Right ventricle myocardium superior (tissue), 1 donor: ENCODE measurements around the gene TRAPPC8. TPM values are rescaled to one million over a fixed set of nuclear protein-coding genes. Genes with fewer than 3 reads are reported as not detected.
"Not testable (repeated sequence)": the region's sequence is repeated elsewhere in the genome, so short reads cannot be mapped to it uniquely, and the experiment has no call there.

ENCODE experiments used
- ATAC-seq: fragments of 200-7000 bp; cut with Tn5 transposase; one replicate; pipeline ENCODE4 v1.9.1; 2020; ENCODE audit warnings: mild to moderate bottlenecking; ENCODE audit not compliant: poor library complexity
- DNase-seq: peaks from one replicate; pipeline ENCODE4 v3.0.0-alpha.2; 2020
- intact Hi-C: fragments of 100-400 bp; cut with DNase I; formaldehyde crosslinking; loops from one replicate; pipeline ENCODE4 v1.11.2; 2022
- total RNA-seq: library from RNA; stranded (reverse); fragmentation: NEBNext Ultra II Directional; extraction: Animal tissue kit (Norgen Biotek cat#: 25700); gene quantifications from one replicate; pipeline ENCODE4 v1.2.1, GENCODE V29; 2021
- donor health status: DM: no; HTN: yes; CAD: no; lungs with severe emphysema.

Gene TRAPPC8
- total RNA-seq, 1 donor from 2014 or later = 34.1 TPM

DNA sequence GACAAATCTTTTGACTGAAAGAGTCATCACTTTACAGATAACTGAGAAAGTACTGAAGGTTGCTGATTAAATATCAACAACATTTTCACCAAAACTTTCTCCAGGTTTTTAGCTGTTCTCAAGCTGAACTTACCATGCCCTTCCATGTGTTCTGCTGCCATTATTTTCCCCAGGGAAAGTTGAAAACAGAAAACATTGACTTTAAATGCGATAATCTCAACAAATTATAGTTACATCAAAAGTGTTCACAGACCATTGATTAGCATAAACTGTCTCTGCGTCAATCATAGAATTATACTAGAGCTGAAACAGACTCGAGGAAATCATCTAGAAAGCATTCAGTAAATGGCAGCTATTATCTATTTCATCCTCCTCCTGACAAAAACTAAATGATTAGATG is 51.4 kb downstream of the TRAPPC8 start:
- no peak for DNase-seq
- intact Hi-C loops = no loop called here
- no peak for ATAC-seq

DNA sequence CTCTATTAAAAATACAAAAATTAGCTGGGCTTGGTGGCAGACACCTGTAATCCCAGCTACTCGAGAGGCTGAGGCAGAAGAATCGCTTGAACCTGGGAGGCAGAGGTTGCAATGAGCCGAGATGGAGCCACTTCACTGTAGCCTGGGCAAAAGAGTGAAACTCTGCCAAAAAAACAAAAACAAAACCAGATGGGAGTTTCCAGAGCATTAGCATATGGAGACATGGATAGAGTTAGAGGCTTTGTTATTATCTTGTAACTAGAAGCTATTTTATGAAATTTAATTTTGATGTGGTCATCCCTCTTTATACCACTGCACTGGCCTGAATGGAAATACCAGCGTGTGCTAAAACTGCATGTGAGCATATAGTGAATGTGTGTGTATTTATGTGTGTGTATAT is 58.9 kb downstream of the TRAPPC8 start:
- intact Hi-C loops = no loop called here
- ATAC-seq (no peak), DNase-seq (no peak)

DNA sequence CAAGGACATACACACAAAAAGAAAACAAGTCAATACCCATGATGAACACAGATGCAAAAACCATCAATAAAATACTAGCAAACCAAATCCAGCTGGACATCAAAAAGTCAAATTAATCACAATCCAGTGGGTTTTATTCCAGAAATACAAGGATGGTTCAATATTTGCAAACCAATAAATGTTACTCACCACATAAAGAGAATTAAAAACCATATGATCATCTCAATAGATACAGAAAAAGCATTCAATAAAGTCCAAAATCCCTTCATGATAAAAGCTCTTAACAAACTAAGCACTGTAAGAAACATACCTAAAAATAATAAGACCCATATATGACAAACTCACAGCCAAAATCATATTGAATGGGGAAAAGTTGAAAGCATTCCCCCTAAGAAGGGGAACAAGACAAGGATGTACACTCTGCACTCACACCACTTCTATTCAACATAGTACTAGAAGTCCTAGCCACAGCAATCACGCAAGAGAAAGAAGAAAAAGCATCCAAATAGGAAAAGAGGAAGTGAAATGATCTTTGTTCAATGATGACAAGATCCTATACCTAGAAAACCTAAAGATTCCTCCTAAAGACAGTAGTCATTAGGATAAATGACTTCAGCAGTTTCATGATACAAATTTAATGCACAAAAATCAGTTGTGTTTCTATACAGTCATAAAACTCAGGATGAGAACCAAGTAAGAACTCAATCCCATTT is 62.6 kb downstream of the TRAPPC8 start:
- intact Hi-C loops = no loop called here
- no peak for ATAC-seq

DNA sequence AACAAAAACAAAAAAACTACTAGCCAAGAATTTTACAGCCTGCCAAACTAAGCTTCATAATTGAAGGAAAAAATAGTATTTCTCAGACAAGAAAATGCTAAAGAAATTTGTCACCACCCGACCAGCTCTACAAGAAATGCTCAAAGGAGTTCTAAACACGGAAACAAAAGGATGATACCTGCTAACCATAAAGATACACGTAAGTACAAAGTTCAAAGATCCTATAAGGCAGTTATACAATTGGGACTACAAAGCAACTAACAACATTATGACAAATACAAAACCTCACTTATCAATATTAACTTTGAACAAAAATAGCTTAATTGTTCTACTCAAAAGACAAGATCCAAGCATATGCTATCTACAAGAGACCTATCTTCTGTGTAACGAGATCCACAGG is 64.6 kb downstream of the TRAPPC8 start:
- intact Hi-C loops = no loop called here
- DNase-seq (no peak), ATAC-seq (no peak)

More for the DNA sequence above, 62.6 kb downstream of the TRAPPC8 start:
- DNase-seq = no peak

DNA sequence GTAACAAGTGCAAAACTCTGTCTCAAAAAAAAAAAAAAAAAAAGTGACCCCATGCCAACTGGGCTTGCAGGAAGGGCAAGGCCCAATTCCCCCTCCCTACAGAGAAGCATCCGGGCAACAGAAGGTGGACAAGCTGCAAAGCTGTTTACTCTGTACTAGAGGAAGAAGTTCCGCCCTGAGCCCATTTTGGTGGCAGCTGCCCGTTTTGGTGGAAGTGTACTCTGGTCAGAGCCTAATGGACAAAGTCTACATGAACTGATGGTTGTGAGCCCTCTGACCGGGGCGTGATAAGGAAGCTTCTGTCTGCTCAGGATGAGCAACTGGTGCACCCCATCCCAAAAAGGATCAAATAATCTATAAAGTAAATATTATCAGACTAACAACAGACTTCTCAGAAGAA is 65.0 kb downstream of the TRAPPC8 start:
- intact Hi-C loops = no loop called here
- no peak for DNase-seq

DNA sequence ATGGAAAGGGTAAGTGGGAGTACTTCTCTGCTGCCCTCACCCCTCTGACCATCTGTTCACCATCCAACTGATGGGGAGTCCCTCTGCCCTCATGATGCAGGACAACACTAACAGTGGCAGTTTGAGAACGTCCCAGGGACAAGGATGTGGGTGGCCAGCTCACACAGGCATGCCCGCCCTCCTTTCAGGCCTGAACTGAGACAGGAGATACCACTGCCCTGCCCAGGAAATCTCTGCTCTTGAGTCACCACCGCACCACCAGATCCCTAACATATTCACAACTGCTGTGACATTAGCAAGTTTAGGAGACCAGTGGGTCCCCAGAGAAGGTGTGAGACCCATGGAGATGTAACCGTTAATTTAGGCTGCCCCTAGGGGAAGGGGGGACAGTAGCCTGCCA is 66.2 kb downstream of the TRAPPC8 start:
- ATAC-seq (no peak), DNase-seq (no peak)
- intact Hi-C loops = no loop called here

More for the DNA sequence above, 65.0 kb downstream of the TRAPPC8 start:
- no peak for ATAC-seq

DNA sequence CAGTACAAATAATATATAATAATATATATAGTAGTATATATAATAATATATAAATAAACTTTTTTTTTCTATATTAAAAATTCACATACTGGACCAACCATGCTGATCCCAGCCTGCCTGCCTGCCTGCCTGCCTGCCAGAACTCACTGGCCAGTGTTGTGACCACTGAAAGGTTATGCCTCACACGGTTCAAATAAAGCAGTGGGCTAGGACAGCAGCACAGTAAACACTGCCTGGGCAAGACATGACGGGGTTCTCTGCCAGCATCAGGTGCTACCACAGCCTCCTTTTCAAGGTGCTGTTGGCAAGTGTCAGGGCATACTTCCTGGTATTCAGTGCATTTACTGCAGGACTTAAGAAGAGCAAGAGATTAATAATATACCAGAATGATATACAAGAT is 67.6 kb downstream of the TRAPPC8 start:
- DNase-seq = no peak
- ATAC-seq = no peak
- intact Hi-C loops = no loop called here

DNA sequence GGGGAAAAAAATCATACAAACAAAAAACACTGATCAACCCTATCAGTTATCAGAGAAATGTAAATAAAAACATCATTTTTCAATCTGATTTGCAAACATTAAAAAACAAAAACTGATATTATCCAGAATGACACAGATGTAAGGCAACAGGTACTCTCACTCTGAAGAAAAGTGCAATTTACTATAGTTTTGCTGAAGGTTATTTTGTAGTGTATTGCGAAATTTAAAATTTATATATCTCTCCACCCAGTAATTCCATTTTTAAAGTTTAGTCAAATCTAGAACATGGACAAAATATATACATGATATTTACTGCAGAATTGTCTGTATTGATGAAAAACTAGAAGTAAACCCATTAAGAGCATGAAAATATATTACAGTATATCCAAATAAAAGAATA is 79.8 kb downstream of the TRAPPC8 start:
- intact Hi-C loops = no loop called here
- DNase-seq (no peak), ATAC-seq (no peak)

DNA sequence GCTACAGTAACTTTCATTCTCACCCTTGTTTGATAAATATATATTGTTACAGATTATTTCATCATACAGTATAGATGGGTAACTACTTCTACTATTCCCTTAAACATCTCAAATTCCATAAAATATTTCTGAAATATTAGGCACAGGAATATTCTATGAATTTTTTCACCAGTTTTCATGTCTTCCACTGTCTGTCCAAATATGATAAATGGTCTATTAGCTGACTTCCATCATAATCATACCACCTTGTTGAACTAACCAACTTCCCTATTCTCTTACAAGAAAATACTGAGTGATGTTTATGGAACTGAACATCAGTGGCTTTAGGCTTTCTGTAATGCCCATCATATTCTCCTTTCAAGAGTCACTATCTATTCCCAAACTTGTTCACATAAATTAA is 82.4 kb downstream of the TRAPPC8 start:
- intact Hi-C loops = no loop called here
- ATAC-seq (no peak), DNase-seq (no peak)

DNA sequence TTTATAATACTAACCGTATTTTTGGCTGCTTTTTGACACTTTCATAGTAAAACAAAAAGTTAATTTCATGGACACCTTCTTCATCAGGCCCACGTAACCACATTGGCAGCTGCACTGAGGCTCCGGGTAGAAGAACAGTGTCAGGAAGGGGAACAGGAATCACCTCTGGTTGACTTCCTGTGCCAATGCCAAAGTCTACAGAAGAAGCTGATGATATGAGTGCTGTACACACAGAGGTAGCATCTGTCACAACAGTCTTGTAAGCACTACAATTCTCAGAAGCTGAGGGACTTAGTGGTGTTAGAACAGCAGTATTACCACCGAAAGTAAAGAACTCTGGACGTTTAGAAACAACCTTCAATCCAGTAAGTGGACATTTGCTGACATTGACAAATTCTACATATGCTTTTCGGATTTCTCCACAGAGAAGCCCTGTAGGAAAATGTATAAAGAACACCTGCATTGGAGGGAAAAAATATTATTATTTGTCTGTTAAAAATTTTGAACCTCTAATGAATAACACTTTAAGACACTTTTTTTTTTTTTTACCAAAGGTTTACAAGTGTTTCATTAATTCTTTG is 85.3 kb downstream of the TRAPPC8 start:
- intact Hi-C loops = loop anchor here (10.0 kb wide), 1 partner anchor 47 kb away; no protein-coding TSS in a partner anchor

DNA sequence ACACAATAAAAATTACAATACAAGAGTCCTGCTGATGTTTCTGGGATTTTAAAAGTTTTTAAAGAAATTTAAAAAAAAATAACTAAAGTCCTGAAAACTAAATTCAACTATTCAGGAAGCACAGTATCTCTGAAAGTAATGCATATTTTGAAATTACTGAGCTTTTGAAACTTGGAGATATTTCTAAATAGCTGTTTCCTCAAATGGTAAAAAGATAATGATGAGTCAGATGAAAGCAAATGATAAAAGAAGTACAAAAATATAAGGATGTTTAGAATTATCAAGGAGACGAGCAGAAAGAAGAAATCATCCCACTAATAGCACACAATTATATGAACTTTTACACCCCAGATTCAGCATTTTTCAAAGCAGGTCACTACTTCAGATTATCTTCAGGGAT is 92.1 kb downstream of the TRAPPC8 start:
- intact Hi-C loops = loop anchor here (10.0 kb wide), 1 partner anchor 54 kb away; no protein-coding TSS in a partner anchor
- DNase-seq = no peak
- ATAC-seq = no peak

More for the DNA sequence above, 85.3 kb downstream of the TRAPPC8 start:
- DNase-seq (no peak), ATAC-seq (no peak)

DNA sequence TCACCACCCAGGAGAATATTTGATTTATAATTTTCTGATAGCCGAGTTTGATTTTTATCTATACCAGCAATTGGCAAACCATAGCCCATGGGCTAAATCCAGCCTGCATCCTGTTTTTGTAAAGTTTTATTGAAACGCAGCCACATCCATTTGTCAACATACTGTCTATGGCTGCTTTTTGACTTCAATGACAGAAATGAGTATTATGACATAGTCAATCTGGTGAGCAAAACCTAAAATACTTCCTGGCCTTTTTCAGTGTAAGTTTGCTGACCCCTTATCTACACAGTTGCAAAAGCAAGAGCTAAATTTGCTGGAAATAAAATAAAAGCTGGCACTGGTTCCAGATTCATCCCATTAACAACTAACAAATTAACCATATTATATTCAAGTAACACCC is 102.4 kb downstream of the TRAPPC8 start:
- no peak for DNase-seq
- intact Hi-C loops = no loop called here
- ATAC-seq = no peak

DNA sequence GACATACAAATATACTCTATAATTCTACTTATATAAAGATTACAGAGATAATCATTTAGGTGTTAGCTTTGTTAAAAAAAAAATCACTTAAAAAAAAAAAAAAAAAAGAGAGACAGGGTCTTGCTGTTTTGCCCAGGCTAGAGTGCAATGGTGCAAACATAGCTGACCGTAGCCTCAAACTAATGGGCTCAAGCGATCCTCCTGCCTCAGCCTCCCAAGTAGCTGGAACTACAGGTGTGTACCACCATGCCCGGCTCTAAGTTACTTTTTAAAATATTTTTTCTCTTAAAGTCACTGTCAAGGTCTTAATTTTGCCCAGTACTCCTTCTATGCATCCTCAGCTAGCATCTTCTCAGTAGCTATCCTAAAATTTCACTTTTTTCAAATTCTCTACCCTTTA is 105.0 kb downstream of the TRAPPC8 start:
- no peak for DNase-seq
- intact Hi-C loops = no loop called here
- ATAC-seq = no peak

DNA sequence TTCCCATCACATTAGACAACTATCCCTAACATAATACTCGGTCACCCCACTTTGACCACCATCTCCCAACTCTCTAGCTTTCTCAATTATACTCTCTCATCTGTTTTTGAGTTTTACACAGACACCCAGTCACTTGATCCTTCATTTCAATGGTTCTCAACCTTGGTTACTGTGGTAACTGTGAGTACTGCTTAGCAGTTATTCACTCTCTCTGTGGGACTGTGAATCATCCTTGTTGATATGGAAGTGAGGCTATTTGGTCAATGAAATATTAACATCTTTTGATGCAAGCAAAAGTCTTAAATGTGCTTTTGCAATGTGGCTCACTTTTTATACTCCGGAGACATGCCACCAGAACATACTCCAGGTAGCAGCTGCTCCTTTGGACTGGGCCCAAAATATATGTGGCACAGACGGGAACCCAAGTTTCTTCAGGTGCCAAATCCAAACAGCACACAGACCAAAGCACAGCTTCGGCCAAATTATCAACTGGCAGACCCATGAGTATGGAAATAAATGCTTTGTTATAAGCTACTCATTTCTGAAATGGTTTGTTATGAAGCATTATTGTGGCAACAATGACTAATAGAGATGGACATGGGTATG is 107.3 kb downstream of the TRAPPC8 start:
- intact Hi-C loops = no loop called here
- DNase-seq (no peak), ATAC-seq (no peak)

DNA sequence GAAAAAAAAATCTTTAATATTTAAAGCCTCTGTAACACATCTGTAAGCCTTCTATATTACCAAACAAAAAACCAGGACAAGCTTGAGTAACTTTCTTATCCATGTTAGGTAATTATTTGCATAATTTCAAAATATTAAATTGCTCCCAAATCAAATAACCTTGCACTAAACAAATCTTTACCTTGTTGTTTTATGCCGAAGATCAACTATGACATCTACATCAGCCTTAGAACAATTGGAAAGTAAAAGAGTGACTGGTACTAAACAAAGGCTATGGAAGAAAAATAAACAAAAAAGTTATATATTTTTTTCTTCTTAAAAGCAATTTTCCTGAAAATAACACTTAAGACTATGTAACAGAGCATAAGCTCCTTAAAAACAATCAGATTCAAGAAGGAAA is 111.0 kb downstream of the TRAPPC8 start:
- no peak for ATAC-seq
- DNase-seq = no peak
- intact Hi-C loops = no loop called here

DNA sequence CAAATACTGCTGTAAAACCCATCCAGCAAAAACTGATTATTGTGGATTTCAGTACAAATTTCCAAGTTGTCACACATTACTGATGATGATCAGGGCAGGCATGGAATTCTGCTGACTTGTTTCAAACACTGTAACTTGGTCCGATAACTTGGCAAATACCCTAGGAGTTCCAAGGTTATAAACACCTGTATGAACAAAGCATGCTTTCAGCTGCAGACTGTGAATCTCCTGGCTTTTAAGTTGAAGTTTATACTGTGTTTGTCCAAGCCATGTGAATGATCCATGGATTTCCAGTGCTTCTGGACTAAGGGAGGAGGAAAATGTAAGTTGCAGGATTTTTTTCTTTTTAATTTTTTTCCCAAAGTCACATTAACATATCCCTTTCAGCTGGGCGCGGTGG is 112.2 kb downstream of the TRAPPC8 start:
- intact Hi-C loops = no loop called here
- ATAC-seq = no peak

DNA sequence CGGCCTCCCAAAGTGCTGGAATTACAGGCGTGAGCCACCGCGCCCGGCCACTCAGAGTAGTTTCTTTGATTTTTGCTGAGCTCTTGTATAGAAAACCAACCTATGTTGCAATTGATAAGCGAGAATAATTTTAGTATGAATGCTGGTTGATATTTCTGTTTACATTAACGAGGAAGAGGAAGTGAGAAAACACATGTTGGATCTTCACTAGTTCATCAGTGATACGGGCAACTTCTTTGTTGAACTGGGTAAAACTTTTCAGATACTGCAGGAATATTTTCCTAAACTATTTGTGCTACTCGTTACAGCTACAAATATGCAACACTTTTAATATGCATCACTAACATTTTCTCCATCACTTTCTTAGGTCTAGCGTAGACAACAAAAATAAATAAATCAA is 114.3 kb downstream of the TRAPPC8 start:
- ATAC-seq (no peak), DNase-seq (no peak)
- intact Hi-C loops = no loop called here

More for the DNA sequence above, 112.2 kb downstream of the TRAPPC8 start:
- no peak for DNase-seq

DNA sequence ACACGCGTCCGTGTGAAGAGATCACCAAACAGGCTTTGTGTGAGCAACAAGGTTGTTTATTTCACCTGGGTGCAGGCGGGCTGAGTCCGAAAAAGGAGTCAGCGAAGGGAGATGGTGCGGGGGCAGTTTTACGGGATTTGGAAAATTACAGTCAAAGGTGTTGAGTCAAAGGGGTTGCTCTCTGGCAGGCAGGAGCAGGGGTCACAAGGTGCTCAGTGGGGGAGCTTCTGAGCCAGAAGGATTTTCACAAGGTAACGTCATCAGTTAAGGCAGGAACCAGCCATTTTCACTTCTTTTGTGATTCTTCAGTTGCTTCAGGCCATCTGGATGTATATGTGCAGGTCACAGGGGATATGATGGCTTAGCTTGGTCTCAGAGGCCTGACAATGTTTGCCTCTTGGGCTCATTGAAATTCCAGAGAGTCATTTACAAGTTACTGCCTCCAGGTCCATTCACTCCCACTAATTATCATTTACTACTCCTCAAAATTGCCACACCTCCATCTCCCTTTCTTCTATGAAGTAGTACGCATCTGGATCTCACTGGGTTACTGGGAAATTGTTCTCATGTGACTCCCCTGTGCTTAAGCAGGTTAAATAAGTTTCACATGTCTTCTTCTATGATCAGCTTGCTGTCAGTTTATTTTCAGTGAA is 116.1 kb downstream of the TRAPPC8 start:
- intact Hi-C loops, ATAC-seq: not testable (repeated sequence)

DNA sequence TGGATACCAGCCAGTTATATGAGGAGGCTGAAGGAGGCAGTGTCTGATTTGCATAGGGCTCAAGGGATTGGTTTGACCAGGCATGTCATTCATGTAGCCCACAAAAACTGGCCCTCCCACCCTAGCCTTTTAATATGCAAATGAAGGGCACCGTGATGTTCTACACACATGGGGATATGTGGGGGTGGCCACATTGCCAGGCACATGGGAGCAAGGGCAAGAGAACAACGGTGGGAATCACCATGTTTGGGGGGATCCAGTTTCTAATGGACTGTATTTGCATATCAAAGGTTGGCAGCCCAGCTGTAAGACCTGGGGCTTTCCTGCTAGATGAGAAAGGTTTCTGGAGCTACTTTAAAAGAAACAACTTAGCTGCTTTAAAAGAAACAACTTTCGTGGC is 117.2 kb downstream of the TRAPPC8 start:
- intact Hi-C loops = no loop called here
- ATAC-seq = no peak
- DNase-seq = no peak

More for the DNA sequence above, 116.1 kb downstream of the TRAPPC8 start:
- DNase-seq = not testable (repeated sequence)
